IMR-90 (cell line): Measurements from ENCODE around the gene SSR2.

ENCODE experiments used
- BHLHE40 ChIP-seq: fragments of 150-350 bp; IDR thresholded peaks from 2 replicates; pipeline ENCODE4 v1.6.1; 2016; ENCODE audit warnings: mild to moderate bottlenecking, low read depth, low read length
- CEBPB ChIP-seq: IDR thresholded peaks from 2 replicates; pipeline ENCODE4 v1.6.1; 2012; ENCODE audit warnings: low read depth, low read length, improper control_type of control experiment
- CHD1 ChIP-seq: IDR thresholded peaks from 2 replicates; pipeline ENCODE4 v1.6.1; 2012; ENCODE audit warnings: low read depth, low read length, improper control_type of control experiment
- CTCF ChIP-seq: conservative IDR thresholded peaks from 2 replicates; pipeline ENCODE4 v1.5.1; 2012; ENCODE audit warnings: mild to moderate bottlenecking, low read depth, low read length, improper control_type of control experiment
- FOS ChIP-seq: fragments of 150-350 bp; IDR thresholded peaks from 2 replicates; pipeline ENCODE4 v1.6.1; 2016; ENCODE audit warnings: low read depth, low read length
- MAFK ChIP-seq: IDR thresholded peaks from 2 replicates; pipeline ENCODE4 v1.6.1; 2012; ENCODE audit warnings: low read depth, low read length, improper control_type of control experiment
- MAZ ChIP-seq: IDR thresholded peaks from 2 replicates; pipeline ENCODE4 v1.6.1; 2012; ENCODE audit warnings: low read depth, mild to moderate bottlenecking, low read length, improper control_type of control experiment, moderate library complexity, borderline replicate concordance
- MXI1 ChIP-seq: IDR thresholded peaks from 2 replicates; pipeline ENCODE4 v1.6.1; 2012; ENCODE audit warnings: low read depth, mild to moderate bottlenecking, low read length, moderate library complexity, borderline replicate concordance
- NFE2L2 ChIP-seq: fragments of 150-350 bp; IDR thresholded peaks from 2 replicates; pipeline ENCODE4 v1.6.1; 2016; ENCODE audit warnings: low read depth, mild to moderate bottlenecking, low read length
- POLR2A ChIP-seq: IDR thresholded peaks from 2 replicates; pipeline ENCODE4 v1.6.1; 2012; ENCODE audit warnings: mild to moderate bottlenecking, low read depth, low read length
- RAD21 ChIP-seq: IDR thresholded peaks from 2 replicates; pipeline ENCODE4 v1.6.1; 2012; ENCODE audit warnings: low read length, improper control_type of control experiment
- RFX5 ChIP-seq: IDR thresholded peaks from 2 replicates; pipeline ENCODE4 v1.8.0; 2012; ENCODE audit warnings: low read depth, mild to moderate bottlenecking, low read length, moderate library complexity
- SMC3 ChIP-seq: fragments of 150-350 bp; IDR thresholded peaks from 2 replicates; pipeline ENCODE4 v1.6.1; 2016; ENCODE audit warnings: low read depth, mild to moderate bottlenecking, antibody characterized with exemption, low read length, moderate library complexity
- TF ChIP-seq, protein P1 (sequence below): fragments of 150-350 bp; IDR thresholded peaks from 2 replicates; pipeline ENCODE4 v1.6.1; 2017; ENCODE audit warnings: mild to moderate bottlenecking, antibody characterized with exemption, low read length, low read depth

- TF ChIP-seq MAFK (no peak), POLR2A (no peak), CTCF (no peak), RAD21 (no peak), MAZ (no peak), NFE2L2 (no peak), CHD1 (no peak), FOS (no peak), MXI1 (no peak), CEBPB (no peak), RFX5 (no peak), SMC3 (no peak), BHLHE40 (no peak)
- TF ChIP-seq, protein P1, sequence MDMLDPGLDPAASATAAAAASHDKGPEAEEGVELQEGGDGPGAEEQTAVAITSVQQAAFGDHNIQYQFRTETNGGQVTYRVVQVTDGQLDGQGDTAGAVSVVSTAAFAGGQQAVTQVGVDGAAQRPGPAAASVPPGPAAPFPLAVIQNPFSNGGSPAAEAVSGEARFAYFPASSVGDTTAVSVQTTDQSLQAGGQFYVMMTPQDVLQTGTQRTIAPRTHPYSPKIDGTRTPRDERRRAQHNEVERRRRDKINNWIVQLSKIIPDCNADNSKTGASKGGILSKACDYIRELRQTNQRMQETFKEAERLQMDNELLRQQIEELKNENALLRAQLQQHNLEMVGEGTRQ = no peak
These were observed 51.4 kb downstream of the SSR2 start for GRCh38 chr1:155969377-155969791.
